IPS DF 4.7 (cell line): ENCODE data around the gene DDX10.

Source experiments
- DNase-seq: peaks from one replicate; pipeline ENCODE4 v3.0.0-alpha.2; 2013; ENCODE audit warnings: low spot score; ENCODE audit errors: extremely low read depth

DDX10 gene

GRCh38 chr11:108870373-108871020, 205.6 kb downstream of the DDX10 start:
- no peak for DNase-seq

GRCh38 chr11:108871152-108871551, 206.3 kb downstream of the DDX10 start:
- no peak for DNase-seq

- no peak for DNase-seq
These were observed 207.0 kb downstream of the DDX10 start for GRCh38 chr11:108871867-108872266.

- no peak for DNase-seq
These were observed 208.0 kb downstream of the DDX10 start for GRCh38 chr11:108872781-108873291.

GRCh38 chr11:108873310-108873709, 208.4 kb downstream of the DDX10 start:
- DNase-seq, result no peak

GRCh38 chr11:108873941-108874340, 209.1 kb downstream of the DDX10 start:
- DNase-seq, result no peak

GRCh38 chr11:108875134-108875533, 210.3 kb downstream of the DDX10 start:
- no peak for DNase-seq

- no peak for DNase-seq
These were observed 212.3 kb downstream of the DDX10 start for GRCh38 chr11:108877178-108877577.

- DNase-seq, result no peak
These were observed 215.6 kb downstream of the DDX10 start for GRCh38 chr11:108880510-108880909.

GRCh38 chr11:108881131-108881530, 216.3 kb downstream of the DDX10 start:
- no peak for DNase-seq

- DNase-seq, result no peak
These were observed 217.5 kb downstream of the DDX10 start for GRCh38 chr11:108882211-108882831.

GRCh38 chr11:108886005-108886659, 221.3 kb downstream of the DDX10 start:
- DNase-seq, result no peak

- DNase-seq, result no peak
These were observed 221.8 kb downstream of the DDX10 start for GRCh38 chr11:108886660-108887009.

GRCh38 chr11:108887436-108888238, 222.8 kb downstream of the DDX10 start:
- no peak for DNase-seq

GRCh38 chr11:108890482-108891105, 225.7 kb downstream of the DDX10 start:
- DNase-seq, result no peak

GRCh38 chr11:108891143-108891542, 226.3 kb downstream of the DDX10 start:
- DNase-seq, result no peak

- DNase-seq, result no peak
These were observed 227.1 kb downstream of the DDX10 start for GRCh38 chr11:108891909-108892511.

GRCh38 chr11:108895579-108896480, 231.0 kb downstream of the DDX10 start:
- no peak for DNase-seq

- no peak for DNase-seq
These were observed 232.2 kb downstream of the DDX10 start for GRCh38 chr11:108897071-108897481.

- DNase-seq, result no peak
These were observed 233.0 kb downstream of the DDX10 start for GRCh38 chr11:108897916-108898315.
